GM19238 (cell line): Measurements from ENCODE around the gene ING4.
A peak's percentile ranks its signal among the peaks of the same experiment; 100 is the strongest.

Source experiments
- DNase-seq: peaks from one replicate; pipeline ENCODE4 v3.0.0; 2011; ENCODE audit warnings: low spot score; ENCODE audit not compliant: insufficient read length

ING4 gene

DNA sequence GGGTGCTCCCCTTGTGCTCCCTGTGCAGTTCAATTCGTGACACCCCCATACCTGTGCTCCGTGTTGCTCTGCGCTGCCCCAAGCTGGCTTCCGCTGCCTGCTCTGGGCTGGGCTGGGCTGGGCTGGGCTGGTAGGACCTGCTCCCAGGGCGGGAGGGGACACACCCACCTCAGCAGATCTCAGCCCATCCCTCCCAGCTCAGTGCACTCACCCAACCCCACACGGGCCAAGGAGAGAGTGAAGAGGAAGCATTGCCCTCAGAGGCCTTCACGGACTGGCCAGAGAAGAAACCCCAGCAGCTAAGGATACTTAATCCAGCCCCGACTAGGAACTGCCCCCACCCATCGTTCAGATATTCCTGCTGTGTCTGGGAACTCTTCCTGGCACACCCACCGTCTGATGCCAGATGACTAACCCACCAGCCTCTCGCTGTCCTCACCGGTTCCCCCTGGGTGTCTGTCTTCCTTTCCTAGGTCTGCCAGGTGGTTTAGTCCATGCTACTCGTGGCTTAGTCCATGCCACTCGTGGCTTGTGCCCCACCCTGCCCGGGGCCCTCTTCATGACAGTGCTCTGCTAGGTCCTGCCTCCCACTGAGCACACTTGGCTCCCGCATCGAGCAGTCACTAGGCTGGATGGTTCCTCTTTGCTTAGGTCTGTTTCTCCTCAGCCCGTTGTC, 26.9 kb downstream of the ING4 start, which contains the start of gene LPAR5:
TSS of gene LPAR5 (minus strand) at position 104 of the 676 bp plus-strand sequence. CDS start 14,711 bp downstream, outside the sequence.
- peak; percentile 52 for DNase-seq

DNA sequence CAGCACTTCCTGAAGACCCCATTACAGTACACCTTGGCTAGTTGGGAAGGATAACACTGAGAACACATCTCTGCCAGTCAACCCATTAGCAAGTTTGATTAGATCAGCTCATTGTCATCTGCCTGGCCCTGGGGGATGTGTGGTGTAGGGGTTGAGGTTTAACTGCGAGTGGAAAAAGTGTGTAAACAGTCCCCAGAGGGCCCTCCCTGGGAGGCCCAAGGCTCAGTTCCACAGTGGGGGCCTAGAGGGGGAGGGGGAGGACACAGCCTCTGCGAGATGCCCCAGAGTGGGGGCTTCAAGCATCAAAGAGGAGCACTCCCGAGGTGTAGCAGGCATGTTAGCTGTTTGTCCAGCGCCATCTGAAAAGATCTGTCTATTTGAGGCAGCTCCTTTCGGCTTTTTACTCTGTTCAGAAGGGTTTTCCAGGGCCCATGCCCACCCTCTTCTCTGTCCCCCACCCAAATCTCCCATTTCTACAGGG, 27.5 kb downstream of the ING4 start:
- DNase-seq = no peak

DNA sequence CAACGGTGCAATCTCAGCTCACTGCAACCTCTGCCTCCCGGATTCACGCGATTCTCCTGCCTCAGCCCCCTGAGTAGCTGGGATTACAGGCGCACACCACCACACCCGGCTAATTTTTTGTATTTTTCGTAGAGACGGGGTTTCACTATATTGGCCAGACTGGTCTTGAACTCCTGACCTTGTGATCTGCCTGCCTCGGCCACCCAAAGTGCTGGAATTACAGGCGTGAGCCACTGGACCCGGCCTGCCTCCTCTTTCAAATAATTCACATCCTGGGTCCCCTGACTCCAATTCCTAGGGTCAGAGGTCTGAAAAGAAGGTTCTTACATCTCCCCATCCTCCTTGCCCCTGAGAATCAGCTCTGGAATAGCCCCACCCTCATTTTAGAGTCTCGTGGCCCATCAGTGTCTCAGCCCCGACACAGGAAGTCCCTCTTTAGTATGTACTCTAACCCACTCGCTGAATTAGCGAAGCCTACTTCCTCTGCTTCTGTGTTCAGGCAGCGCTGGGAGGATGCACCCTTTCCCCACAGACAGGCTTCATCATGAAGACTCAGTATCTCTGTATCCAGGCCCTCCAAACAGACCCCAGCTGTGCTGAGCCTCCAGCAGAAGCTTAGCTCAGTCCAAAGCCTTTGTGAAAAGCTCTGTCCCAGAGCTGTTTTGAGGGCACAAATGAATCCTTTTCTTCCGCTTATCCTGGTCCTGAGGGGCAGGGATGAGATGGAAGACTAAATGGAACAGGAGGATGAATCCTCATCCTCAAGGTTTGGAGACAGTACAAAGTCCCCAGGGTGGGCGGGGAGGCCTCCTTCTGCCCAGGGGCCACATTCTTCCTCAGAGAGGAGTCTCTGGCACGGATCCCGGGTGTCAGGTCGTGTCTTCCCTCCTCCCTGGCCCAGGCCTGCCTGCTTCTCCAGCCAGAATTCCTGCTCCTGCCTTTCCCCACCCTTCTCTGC, 30.6 kb downstream of the ING4 start:
- peak; percentile 65 for DNase-seq

DNA sequence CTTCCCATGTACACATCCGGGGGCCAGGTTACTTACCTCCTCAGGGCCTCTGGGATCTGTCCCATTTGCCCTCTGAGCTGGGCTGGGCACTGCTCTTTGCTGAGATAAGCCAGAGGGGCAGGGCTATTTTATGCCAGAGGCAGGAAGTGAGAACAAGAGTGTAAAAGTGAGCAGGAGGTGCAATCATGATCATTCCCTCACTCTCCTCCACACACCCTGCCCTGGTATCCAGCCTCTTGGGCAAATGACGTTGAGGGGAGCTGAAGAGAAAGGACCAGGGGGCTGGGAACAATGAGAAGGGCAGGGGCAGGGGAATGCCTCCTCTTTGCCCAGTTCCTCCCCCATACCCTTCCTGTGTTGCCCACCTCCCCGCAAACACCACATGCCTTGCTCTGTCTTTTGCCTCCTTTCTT, 31.4 kb downstream of the ING4 start:
- no peak for DNase-seq

DNA sequence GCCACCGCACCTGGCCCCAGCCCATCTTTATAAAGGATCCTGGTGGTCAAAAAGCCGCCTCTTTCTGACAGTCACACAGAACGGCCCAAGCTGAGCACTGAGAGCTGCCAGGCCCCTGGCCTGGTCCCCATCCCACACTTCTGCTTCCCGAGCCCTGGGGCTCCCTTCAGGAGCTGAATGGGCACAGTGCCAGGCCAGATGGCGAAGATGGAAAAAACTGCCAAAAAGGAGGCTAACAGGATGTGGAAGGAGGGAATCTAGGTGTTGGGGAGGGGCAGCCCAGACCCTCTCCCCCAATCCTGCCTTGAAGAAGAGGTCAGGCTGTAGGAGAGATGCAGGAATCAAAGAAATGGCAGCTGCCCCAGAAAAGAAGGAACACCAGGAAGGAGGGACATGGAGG, 32.2 kb downstream of the ING4 start:
- no peak for DNase-seq

DNA sequence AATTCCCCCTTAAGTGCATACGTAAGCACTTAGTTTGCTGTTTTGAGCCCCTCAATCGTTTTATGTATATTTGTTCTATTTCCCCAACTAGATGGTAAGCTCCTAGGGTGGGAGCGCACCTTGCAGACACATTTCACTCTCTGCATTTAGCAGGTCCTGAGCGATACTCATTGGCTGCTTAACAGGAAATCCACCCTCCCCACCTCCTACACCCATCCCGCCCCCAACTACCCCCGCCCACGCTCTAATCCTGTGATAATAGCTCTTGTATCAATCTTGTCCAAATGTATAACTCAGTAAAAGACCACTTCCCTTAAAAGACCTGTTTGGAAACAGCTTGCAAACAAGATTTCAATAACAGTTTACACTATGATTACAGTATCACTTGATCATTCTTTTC, 35.3 kb downstream of the ING4 start:
- no peak for DNase-seq

DNA sequence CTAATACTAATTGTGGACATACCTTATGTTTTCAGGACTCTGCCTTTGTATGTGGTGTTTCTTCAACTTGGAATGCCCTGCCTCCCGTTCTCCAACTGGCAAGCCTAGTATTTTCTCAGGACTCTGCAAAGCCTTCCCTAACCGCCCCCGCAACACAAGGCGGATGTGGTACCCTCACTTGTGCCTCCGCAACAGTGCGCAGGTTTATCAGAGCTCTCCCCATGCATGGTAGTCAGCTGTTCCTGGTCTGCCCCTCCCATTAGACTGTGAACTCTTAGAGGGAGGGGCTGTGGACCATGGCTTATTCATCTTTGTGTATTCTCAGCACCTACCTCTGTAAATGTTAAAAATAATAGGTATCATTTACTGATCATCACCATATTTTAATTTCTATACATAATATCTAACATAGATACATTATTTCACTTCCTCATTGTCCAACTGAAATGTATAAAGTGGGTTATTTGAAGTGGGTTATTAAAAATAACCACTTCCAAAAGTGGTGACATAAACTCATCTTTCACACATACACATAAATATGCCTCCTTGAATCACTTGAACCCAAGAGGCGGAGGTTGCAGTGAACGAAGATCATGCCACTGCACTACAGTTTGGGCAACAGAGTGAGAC, 36.1 kb downstream of the ING4 start:
- no peak for DNase-seq

DNA sequence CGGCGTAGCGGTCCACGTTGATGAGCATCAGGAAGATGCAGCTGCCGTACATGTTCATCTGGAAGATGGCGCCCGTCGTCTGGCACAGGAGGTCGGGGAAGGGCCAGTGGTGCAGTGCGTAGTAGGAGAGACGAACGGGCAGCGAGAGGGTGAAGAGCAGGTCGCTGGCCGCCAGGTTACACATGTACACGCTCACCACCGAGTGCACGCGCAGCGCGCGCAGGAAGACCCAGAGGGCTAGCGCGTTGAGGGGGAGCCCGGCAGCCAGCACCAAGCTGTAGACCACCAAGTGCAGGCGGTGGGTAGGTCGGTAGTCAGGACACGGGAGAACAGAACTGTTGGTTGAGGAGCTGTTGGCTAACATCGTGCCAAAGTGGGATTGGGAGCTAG, 42.0 kb downstream of the ING4 start:
- DNase-seq = no peak

DNA sequence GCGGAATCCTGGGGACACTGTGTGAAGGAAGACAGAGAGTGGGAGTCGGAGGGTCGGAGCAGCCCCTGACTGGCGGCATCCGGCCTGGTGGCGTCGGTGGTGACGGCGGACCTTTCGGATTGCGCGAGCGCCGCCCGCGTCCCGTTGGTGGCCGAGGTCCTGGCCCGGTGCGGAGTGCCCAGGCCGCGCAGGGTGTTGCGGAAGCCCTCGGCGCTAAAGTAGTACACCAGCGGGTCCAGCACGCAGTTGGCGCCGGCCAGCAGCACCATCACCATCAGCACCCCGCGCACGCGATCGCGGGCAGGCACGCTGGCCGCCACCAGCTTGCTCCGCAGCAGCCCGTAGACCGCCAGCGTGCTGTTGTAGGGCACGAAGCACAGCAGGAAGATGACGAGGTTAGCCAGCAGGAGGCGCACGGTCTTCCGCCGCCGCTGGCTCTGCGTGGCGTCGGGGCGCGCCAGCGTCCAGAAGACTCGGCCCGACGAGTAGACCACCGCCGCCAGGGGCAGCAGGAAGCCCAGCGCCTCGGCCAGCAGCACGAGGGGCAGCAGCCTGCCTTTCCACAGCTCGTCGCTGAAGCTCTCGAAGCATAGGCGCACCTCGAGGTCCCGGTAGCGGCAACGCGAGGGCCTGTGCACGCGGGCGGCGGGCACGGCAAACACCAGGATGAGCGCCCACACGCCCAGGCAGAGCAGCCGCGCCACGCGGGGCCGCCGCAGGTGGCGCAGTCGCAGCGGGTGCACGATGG, 42.6 kb downstream of the ING4 start:
- DNase-seq = no peak

DNA sequence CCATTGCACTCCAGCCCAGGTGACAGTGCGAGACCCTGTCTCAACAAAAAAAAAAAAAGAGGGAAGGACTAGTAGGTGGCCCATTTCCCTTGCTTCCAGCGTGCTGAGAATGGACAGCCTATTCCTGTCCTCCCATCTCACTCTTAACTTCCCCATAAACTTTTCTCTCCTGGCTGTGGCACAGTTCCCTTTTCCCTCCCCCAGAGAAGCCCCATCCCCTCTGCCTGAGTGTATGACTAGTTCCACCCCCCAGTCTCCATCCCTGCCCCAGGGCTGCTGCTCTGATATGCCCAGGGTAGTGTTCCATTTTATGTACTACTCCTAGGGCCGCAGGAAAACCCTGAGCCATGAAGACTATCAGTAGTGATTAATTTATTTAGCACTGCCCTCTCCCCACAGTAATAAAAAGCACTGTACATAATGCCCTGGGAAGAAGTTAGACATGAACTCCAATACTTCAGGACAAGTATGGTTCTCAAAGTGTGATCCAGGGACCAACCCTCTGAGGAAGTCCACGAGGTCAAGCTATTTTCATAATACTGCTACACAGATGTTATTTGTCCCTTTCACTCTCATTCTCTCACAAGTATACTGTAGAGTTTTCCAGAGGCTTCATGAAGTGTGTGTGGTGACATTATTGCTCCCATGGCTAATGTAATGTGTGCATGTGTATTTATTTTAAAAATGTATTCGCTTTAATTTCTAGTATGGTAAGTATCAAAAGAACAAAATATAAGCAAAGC, 44.3 kb downstream of the ING4 start:
- no peak for DNase-seq

DNA sequence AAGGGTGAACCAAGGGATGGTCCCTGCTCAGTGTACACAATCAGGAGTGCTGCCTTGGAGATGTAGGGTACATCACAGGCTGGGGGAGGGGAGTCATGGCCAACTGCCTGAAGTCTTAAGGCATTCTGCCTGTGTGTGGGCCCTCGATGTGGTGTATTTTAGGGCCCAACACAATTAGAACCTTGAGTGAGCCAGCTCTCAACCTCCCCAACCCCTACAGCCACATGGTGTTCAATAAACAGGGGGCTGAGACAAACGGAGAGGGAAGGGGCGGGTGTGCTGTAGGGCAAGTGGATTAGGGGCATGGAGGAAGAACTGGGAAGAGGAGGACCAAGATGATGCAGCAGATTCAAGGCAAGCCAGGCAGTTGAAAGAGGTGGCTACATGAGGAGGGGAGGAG, 47.1 kb downstream of the ING4 start:
- no peak for DNase-seq

DNA sequence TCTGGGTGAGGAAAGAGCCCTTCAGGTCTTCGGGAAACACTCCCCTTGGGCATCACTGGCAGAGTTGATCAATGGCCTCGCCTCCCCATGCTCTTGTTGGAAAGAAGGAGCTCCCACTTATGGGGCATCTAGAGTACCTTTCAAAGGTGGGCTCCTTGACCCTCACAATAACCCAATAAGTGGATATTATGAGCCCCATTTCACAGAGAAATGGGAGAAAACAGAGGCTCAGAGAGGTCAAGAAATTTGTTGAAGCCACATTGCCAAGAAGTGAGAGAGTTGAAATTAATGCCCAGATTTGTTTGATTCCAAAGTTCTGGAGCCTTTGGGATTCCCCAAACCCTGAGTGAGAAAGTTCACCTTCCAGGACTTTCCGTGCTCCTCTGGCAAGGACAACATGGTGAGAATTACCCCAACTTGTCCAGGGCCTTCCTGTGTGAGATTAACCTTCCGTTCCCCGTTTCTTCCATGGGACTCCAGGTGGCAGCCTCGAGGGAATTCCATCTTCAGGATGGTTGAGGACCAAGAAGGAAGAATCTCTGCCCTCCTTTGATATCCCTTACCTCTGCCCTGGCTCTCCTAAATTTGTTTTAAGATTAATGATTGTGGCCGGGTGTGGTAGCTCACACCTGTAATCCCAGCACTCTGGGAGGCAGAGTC, 48.3 kb downstream of the ING4 start:
- no peak for DNase-seq

DNA sequence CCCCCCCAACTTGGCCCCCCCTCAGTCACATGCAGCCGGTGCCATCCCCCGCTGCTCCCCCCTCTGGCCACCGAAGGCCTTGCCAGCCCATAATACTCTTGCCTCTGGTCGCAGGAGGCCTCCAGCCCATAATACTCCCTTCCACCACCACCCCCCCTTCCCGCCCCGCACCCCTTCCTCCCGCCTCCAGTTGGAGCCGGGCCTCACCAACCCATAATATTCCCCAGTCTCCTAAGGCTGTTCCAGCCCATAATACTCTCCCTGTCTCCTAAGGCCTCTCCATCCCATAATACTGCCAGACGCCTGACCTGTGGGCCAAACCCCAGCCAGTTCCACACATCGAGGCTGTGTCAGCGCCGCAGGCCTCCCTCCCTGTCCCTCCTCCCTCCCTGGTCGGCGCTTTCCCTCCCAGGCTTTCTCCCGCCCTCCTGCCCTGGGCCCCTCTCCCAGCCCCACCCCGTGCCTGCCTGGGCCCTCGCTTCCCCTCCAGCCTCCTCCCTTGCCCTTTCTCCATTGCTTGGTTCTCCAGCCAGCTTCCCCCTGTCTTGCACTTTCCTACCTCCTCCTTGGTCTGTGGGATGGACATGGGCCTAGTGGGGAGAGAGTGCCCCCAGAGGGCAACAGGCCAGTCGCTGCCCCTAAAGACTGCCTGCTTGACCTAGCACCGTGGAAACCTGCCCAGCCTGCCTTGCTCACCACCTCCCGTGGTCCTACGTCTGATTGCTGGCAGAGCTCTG, 49.0 kb downstream of the ING4 start:
- no peak for DNase-seq

DNA sequence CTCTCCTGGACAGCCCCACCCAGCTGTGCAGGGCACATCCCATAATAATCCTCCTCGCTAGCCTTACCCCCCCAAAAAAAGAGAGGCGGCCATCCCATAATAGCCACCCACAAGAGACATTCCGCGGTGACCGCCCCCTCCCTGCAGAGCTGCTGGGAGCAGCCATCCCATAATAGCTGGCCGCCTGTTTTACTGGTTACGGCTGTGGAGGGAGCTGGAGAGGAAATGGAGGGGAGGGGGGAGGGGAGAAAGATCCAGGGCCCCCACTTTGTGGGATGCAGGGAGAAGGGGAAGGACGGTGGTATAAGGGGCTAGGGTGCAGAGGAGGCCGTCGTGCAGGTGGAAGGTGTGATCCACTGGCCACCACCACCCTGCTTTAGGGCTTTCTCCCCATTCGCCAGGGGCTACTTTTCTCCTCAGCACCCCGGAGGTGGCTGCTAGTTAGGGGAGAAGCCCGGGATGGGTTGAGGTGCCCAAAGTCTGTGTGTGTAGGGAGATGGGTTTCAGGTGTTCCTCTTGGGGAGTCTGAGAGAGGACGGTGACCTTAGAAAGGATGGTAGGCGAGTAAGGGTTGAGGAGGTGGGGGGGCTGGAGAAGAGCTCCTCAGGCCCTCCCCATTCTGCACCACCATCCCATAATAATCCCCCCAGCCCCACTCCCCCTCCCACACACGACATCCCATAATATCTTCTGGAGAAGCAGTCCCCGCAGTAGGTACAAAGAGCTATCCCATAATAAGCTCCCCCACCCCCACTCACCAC, 49.7 kb downstream of the ING4 start:
- DNase-seq = no peak

DNA sequence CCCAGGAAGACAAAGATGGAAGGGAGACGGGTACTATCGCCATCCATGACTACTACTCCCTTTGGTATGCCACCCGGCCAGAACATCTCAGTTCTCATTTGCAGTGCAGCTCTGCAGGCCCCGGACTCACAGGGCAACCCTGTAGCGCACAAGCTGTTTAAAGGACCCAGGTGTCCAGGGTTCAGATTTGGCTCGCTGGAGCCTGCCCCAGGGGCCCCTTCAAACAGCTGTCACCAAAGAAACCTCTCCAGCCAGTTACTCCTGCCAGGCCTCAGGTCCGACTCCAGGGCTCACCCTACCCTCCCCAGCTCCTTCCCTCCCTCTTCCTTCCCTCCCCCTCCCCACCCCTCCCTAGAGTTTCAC, 50.3 kb downstream of the ING4 start:
- no peak for DNase-seq

DNA sequence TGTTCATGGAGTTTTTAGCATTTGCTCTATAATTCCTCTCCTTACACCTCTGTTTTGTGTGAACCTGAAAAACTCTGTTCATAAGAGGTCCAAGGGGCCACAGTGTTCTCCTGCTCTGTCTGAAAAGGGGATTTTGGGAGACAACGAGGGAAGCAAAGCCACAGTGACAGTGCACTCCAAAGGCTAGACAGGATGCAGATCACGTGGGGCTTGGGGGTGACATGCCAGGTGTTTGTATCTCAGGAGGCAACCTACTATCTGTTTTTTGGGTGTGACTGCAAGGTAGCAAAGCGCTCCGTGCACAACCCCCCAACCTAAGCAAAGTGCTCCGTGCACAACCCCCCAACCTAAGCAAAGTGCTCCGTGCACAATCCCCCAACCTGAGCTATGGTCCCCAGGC, 50.7 kb downstream of the ING4 start:
- DNase-seq = no peak

DNA sequence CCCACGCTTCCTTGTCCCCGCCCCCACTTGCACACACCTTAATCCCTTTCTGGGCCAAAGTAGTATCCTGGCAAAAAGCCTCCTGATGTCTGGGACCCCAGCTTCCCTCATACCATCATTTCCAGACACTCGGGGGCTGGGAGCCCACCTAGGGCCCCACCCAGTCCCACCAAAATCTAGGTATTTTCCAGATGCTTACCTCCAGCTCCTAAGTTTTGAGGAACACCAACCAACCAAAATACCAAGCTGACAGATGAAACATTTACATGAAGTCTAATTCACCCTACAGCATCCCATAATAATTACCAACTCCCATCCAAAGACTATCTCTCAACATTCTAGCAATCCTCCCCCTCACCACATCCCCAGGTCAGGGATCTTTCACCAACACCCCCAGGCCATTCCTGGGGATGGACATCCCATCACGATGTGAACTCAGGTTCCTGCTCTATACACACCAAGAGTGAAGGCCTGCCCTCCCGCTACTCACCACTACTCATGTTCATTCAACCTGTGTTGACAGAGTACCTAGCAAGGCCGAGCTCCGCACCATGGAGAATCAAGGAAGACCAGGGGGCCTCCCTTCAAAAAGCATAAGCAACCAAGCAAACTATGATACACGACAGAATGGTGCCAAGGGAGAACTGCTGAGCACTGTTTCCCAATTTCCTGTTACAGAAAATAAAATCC, 54.2 kb downstream of the ING4 start:
- DNase-seq = no peak
